HL-60 (cell line): ENCODE results near the gene TUBB.
"Not testable (repeated sequence)": the region's sequence is repeated elsewhere in the genome, so short reads cannot be mapped to it uniquely, and the experiment has no call there.

Source experiments
- DNase-seq, 2 experiments: peaks; one replicate each; pipeline ENCODE4 v3.0.0-alpha.2; 2010 to 2020; ENCODE audit warnings: low read depth in 1 of 2, low spot score in 1 of 2
- H3K27ac ChIP-seq: fragments of 250-450 bp; sonication (Bioruptor Pico); replicated peaks from 2 replicates; pipeline ENCODE4 v1.5.1; 2020; ENCODE audit warnings: mild to moderate bottlenecking, moderate library complexity
- H3K27me3 ChIP-seq: fragments of 250-450 bp; sonication (Bioruptor Pico); 2 replicates; pipeline ENCODE4 v1.5.1; 2021; ENCODE audit warnings: mild to moderate bottlenecking, moderate library complexity; ENCODE audit not compliant: insufficient read depth, poor library complexity, severe bottlenecking
- H3K4me3 ChIP-seq: replicated peaks from 2 replicates; pipeline ENCODE4 v1.5.1; 2011; ENCODE audit warnings: mild to moderate bottlenecking, control low read depth, low read length; ENCODE audit not compliant: insufficient read depth
- GABPA ChIP-seq: IDR thresholded peaks from 2 replicates; pipeline ENCODE4 v1.6.1; 2012; ENCODE audit warnings: low read depth
- POLR2AphosphoS5 ChIP-seq: IDR thresholded peaks from 2 replicates; pipeline ENCODE4 v1.6.1; 2012; ENCODE audit warnings: low read depth
- SPI1 ChIP-seq: IDR thresholded peaks from 2 replicates; pipeline ENCODE4 v1.6.1; 2012; ENCODE audit warnings: low read depth, mild to moderate bottlenecking, borderline replicate concordance
- TF ChIP-seq, protein P1 (sequence below): IDR thresholded peaks from one replicate; pipeline ENCODE4 v1.5.1; 2011; ENCODE audit warnings: low read length, control low read depth, inconsistent platforms; ENCODE audit not compliant: insufficient read depth
- TF ChIP-seq, protein P2 (sequence below): IDR thresholded peaks from 2 replicates; pipeline ENCODE4 v1.6.1; 2012; ENCODE audit warnings: low read depth; ENCODE audit not compliant: insufficient replicate concordance

Gene TUBB

DNA sequence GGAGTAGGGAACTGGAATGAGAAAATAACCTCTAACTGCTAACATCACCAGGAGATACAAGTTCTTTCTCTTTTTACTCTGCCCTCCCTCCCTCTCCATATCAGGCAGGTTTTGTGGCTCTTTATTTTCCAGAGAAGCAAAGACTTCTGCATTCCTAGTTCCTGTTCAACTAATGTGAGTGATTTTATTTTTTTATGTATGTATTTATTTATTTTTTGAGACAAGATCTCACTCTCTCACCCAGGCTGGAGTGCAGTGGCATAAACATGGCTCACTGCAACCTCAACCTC is 30.2 kb downstream of the TUBB start:
- no peak overlapping the region for H3K4me3 ChIP-seq
- H3K27ac ChIP-seq: no peak overlapping the region
- peaks cover 2% of the 10 kb centered on the region for H3K27me3 ChIP-seq
- DNase-seq: no peak
- TF ChIP-seq POLR2AphosphoS5 (no peak), SPI1 (peak; percentile 39; the same call in 1 of the 2 replicates)

DNA sequence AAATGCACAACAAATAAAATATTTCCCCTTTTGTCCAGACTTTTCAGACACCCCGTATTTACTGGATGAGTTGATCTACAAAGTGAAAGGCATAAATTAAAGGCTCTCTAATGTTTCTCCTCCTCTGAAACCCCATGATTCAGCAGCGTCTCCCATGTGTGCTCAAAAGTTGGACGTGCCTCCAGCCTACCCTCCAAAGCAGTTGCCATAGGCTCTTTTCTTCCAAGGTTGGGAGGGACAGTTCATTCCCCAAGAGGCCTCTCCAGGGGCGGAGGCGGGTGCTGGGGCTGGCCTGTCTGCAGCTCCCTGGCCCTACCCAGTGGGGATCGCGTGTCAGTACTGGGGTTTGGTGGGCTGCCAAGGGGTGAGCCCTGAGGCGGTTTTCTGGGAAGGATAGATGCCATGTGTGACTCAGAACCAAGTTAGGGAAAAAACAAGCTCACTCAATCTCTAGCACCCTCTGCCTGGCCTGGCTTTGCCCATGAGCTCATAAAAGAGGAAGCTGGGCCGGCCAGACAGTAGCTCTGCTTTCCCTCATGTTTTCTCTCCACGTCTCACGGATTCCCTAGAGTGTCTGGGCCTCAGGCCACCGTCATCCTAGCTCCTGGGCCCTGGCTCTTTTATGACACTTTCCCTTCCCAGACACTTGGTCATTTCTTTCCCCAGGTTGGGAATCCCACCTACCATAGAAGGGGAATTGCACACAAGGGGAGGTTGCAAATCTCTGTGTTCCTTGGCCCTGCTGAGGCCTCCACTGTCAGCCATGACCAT is 32.2 kb downstream of the TUBB start:
- Histone ChIP-seq H3K27me3 (no peaks in the 10 kb centered on the region), H3K4me3 (no peak overlapping the region), H3K27ac (no peak overlapping the region)
- peak; percentile 74; the same call in 1 of the 2 replicates for TF ChIP-seq SPI1
- no peak for TF ChIP-seq GABPA
- TF ChIP-seq POLR2AphosphoS5: no peak
- TF ChIP-seq, protein P1, sequence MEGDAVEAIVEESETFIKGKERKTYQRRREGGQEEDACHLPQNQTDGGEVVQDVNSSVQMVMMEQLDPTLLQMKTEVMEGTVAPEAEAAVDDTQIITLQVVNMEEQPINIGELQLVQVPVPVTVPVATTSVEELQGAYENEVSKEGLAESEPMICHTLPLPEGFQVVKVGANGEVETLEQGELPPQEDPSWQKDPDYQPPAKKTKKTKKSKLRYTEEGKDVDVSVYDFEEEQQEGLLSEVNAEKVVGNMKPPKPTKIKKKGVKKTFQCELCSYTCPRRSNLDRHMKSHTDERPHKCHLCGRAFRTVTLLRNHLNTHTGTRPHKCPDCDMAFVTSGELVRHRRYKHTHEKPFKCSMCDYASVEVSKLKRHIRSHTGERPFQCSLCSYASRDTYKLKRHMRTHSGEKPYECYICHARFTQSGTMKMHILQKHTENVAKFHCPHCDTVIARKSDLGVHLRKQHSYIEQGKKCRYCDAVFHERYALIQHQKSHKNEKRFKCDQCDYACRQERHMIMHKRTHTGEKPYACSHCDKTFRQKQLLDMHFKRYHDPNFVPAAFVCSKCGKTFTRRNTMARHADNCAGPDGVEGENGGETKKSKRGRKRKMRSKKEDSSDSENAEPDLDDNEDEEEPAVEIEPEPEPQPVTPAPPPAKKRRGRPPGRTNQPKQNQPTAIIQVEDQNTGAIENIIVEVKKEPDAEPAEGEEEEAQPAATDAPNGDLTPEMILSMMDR: no peak
- TF ChIP-seq, protein P2, sequence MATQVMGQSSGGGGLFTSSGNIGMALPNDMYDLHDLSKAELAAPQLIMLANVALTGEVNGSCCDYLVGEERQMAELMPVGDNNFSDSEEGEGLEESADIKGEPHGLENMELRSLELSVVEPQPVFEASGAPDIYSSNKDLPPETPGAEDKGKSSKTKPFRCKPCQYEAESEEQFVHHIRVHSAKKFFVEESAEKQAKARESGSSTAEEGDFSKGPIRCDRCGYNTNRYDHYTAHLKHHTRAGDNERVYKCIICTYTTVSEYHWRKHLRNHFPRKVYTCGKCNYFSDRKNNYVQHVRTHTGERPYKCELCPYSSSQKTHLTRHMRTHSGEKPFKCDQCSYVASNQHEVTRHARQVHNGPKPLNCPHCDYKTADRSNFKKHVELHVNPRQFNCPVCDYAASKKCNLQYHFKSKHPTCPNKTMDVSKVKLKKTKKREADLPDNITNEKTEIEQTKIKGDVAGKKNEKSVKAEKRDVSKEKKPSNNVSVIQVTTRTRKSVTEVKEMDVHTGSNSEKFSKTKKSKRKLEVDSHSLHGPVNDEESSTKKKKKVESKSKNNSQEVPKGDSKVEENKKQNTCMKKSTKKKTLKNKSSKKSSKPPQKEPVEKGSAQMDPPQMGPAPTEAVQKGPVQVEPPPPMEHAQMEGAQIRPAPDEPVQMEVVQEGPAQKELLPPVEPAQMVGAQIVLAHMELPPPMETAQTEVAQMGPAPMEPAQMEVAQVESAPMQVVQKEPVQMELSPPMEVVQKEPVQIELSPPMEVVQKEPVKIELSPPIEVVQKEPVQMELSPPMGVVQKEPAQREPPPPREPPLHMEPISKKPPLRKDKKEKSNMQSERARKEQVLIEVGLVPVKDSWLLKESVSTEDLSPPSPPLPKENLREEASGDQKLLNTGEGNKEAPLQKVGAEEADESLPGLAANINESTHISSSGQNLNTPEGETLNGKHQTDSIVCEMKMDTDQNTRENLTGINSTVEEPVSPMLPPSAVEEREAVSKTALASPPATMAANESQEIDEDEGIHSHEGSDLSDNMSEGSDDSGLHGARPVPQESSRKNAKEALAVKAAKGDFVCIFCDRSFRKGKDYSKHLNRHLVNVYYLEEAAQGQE: no peak
- peak in 1 of 2 experiments; percentile 58 for DNase-seq

DNA sequence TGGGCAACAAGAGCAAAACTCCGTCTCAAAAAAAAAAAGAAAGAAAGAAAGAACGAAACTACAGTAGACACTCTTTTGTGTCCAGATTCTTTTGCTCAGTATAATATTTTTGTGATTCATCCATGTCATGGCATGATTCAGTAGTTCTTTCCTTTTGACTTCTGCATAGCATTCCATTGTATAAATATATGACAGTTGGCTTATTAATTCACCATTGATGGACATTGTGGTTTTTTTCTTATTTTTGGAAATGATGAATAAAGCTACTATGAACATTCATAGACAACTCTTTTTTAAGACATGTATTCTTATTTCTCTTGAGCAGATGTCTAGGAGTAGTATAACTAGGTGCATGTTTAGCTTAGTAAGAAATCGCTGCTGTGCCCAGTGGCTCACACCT is 34.5 kb downstream of the TUBB start:
- no peak overlapping the region for H3K27ac ChIP-seq
- DNase-seq: no peak
- TF ChIP-seq GABPA: no peak
- TF ChIP-seq, protein P2: no peak
- TF ChIP-seq POLR2AphosphoS5: no peak

DNA sequence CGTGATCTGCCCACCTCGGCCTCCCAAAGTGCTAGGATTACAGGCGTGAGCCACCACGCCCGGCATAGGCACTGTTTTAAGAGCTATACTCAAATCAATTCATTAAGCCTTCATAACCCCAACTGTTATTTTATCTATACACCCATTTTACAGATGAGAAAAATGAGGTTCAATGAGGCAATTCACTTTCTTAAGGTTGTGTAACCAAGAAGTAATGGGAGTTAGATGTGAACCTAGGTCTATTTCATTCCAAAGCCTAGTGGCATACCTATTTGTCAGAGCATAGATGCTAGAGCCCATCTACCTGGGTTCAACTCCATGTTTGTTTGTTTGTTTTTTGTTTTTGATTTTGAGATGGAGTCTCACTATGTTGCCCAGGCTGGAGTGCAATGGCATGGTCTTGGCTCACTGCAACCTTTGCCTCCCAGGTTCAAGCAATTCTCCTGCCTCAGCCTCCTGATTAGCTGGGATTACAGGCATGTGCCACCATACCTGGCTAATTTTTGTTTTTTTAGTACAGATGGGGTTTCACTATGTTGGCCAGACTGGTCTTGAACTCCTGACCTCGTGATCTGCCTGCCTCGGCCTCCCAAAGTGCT is 36.4 kb downstream of the TUBB start:
- DNase-seq, H3K4me3 ChIP-seq, H3K27ac ChIP-seq, H3K27me3 ChIP-seq: not testable (repeated sequence)

More for the DNA sequence above, 34.5 kb downstream of the TUBB start:
- H3K4me3 ChIP-seq: no peak overlapping the region
- H3K27me3 ChIP-seq: no peaks in the 10 kb centered on the region

DNA sequence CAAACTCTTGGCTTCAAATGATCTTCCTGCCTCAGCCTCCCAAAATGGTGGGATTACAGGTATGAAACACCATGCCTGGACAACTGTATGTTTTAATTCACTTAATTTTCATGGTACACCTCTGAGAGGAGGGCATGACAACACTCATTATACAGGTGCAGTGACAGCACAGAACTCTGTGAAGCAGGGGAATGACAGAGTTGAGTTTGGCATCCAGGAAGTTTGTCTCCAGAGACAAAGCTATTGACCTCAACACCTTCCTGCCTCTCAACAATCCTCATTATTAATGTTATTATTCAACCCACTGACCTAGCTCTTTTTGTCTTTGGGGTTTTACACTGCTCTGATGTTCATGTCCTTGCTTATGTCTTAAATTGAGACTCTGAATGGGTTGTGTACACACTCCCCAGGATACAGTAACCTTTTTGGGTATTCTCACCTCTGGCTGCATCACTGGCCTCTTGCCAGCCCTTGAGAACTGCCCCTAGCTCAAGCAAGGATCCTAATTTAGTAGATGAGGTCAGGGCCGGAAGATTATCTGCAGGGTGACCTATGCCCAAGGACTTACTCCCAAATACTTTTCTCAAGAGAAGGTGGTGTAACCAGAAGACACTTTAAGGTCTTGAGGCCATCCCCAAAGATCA is 37.2 kb downstream of the TUBB start:
- TF ChIP-seq, protein P1: no peak
- TF ChIP-seq, protein P2: no peak
- no peak for TF ChIP-seq GABPA
- TF ChIP-seq SPI1: no peak
- TF ChIP-seq POLR2AphosphoS5: no peak
- no peak overlapping the region for H3K27ac ChIP-seq
- no peak for DNase-seq

More for the DNA sequence above, 37.2 kb downstream of the TUBB start:
- no peak overlapping the region for H3K4me3 ChIP-seq
- H3K27me3 ChIP-seq: no peaks in the 10 kb centered on the region
